Activated T-helper 1 cell treated with Interleukin-2 at 50 U/mL for 16 hours (primary cell): ENCODE data around the gene NR2F1.

Source experiments
- DNase-seq: peaks from one replicate; pipeline ENCODE4 v3.0.0-alpha.2; 2020; ENCODE audit warnings: low read depth

NR2F1 gene

GRCh38 chr5:93591323-93591945 is 8.4 kb downstream of the NR2F1 start:
- no peak for DNase-seq

- DNase-seq: no peak
Measured at GRCh38 chr5:93592883-93593282, 9.9 kb downstream of the NR2F1 start.

- DNase-seq: no peak
Measured at GRCh38 chr5:93593476-93594131, 10.6 kb downstream of the NR2F1 start.

GRCh38 chr5:93594591-93595419 is 11.8 kb downstream of the NR2F1 start:
- DNase-seq: no peak

- DNase-seq: no peak
Measured at GRCh38 chr5:93595420-93596147, 12.6 kb downstream of the NR2F1 start.

- DNase-seq: no peak
Measured at GRCh38 chr5:93596310-93596675, 13.3 kb downstream of the NR2F1 start.

GRCh38 chr5:93596676-93597490 is 13.9 kb downstream of the NR2F1 start:
- no peak for DNase-seq

DNA sequence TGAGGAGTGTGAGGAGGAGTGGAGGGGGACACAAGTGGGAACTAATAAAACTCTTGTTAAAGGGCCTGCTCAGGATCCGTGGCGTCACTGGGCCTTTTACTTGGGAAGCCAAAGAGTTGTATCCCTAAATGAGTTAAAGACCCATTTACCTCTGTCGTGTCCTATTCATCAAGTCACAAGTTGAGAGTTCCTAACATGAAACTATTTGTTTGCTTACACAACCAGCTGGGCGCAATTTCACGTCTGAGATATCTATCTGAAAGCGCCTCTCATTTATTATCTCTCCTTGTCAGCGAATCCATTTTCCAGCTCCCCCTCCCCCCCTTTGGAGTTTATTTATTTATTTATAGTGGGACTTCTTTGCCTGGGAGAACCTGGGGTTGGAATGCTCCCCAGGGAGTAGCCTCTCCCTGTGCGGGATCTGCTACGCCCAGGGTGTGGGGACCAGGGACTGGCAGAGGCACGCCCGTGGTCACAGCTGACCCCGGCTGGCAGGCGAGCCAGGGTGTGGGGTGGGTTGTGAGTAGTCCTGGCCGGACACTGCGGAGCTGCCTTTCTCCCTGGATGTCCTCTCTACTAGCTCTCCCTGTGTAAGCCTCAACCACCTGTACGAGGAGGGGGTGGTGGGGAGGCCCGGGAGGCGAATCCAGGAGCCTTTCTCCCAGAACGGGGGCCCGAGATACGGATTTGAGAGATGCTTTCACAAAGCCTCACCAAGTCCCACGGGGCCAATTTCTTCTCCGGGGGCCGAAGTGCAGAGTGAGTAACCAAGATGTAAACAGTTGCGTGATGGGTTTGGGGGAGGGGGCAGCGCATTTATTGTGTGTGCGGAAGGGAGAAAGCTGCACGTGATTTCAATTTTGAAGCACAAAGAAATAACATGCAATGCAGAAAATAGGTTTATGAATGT is 15.3 kb downstream of the NR2F1 start:
- DNase-seq: no peak

GRCh38 chr5:93599001-93599379 is 16.0 kb downstream of the NR2F1 start:
- no peak for DNase-seq

GRCh38 chr5:93599399-93600120 is 16.5 kb downstream of the NR2F1 start:
- no peak for DNase-seq

GRCh38 chr5:93600409-93601070 is 17.5 kb downstream of the NR2F1 start:
- no peak for DNase-seq

- no peak for DNase-seq
Measured at GRCh38 chr5:93601071-93601801, 18.2 kb downstream of the NR2F1 start.

DNA sequence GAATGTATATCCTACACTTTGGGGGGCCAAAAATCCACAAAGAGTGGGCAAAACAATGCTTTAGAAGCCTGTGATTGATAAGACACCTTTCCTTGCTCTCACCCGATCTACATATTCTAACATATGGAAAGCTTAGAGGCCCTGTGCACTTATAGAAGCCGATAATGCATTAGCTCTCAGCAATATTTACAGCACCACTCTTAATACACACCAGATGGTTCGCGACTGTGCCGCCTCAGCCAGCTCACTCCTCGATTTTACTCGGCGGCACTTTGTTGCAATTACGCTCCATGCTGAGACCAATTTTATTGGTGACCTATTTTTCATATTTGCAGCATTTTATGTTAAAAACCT is 18.8 kb downstream of the NR2F1 start:
- DNase-seq: no peak

DNA sequence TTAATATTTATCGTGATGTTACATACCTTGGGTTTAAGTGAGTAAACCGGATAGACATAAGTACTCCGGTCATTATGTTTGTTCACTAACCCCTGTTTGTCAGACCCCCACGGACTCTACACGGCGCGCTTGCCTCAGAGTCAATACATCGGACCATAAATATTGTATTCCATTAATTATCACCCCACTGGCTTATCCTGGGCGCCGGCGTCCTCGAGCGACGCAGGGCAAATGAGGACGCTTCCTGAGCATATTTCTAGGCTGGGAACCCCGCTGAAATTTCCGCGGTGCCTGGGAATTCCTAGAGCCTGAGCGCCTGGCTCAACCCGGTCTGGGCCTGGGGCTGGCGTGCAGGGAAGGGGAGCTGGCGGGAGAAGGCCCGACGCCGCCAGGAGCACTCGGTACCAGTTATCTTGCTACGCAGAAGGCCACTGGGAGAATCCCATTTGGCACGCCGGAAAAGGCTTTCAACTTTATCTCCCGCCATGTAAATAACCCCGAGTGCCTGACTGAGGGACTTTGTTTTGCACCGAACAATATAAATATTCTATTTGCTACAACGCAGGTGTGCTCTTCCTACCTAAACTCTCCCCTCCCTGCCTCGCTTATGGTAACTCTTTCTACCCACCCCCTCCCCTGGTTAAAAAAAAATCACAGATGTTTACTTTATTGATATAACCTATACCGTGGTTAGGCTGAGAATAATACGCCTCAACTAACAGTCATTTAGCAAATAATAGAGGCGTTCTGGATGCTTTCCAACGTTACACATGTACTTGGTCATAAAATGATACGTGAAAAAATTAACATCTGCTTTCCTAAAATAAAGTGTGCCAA is 19.4 kb downstream of the NR2F1 start:
- DNase-seq: no peak

GRCh38 chr5:93603078-93603792 is 20.2 kb downstream of the NR2F1 start:
- DNase-seq: no peak

DNA sequence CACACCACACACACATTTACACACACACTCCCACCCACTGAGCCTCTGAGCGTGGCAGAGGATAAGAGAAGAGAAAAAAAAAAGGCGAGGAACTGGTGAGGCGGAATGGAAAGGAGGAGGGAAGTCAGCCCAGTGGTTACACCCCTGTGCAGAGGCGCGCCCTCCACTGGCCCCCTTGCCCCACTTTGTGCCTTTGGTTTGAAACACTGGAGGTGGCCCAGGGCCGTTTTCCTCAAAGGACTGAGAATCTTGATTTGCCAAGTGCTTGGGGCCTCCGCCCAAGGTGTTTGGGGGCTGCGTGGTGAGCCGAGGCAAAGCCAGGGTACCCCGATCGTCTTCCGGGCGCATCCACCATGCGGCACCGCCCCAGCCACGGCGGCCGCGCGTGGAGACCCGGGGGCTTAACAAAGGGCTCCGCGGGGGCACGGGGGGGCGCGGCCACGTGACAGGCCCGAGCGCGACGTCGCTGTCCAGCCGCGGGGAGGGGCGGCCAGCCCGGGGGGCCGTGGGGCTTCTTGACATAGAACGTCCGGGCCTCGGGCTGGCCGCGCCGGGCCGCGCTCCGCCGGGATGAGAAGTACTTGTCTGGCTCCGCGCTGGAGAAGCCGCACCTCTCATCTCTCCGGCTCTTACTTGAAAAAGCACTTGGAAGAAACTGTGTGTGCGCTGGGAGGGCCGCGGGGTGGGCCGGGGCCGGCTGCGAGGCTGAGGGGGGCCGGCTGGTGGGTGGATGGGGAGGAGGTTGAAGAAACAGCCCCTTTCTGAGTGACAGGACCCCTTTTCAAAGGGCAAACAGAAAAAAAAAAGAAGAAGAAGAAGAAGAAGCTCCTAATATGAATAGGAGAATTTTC is 21.0 kb downstream of the NR2F1 start:
- no peak for DNase-seq
